PC-9 (cell line): ENCODE data around the gene FOXD2. TPM values are rescaled to one million over a fixed set of nuclear protein-coding genes. Genes with fewer than 3 reads are reported as not detected.

ENCODE experiments used
- BruUV-seq: library from RNA; stranded (reverse); fragments of 400-500 nt; replicated peaks from 2 replicates; lab custom pipeline; 2021; lab: Mats Ljungman, UMichigan
- CTCF ChIA-PET: fragments of 300-600 bp; sonication (Branson Sonifier 250); formaldehyde crosslinking; loops from one replicate; lab custom pipeline; 2022; ENCODE audit warnings: antibody characterized with exemption; lab: Charles Lee
- POLR2A ChIA-PET: fragments of 300-600 bp; sonication (Branson Sonifier 250); formaldehyde crosslinking; loops from one replicate; lab custom pipeline; 2022; ENCODE audit warnings: antibody characterized with exemption; ENCODE audit not compliant: unreplicated experiment; lab: Charles Lee
- DNase-seq, 2 experiments: peaks; one replicate each; pipeline versions ENCODE4 v3.0.0 to v3.0.0-alpha.2; 2015 to 2022; ENCODE audit warnings: mixed read lengths in 1 of 2
- H2AFZ ChIP-seq: fragments of 200-600 bp; sonication (generic); 2 replicates; pipeline ENCODE4 v1.8.1; 2017; ENCODE audit warnings: antibody characterized with exemption
- H3F3A ChIP-seq: fragments of 200-600 bp; sonication (generic); 2 replicates; pipeline ENCODE4 v1.8.1; 2017; ENCODE audit warnings: antibody characterized with exemption, mild to moderate bottlenecking, low read depth; ENCODE audit not compliant: insufficient read depth
- H3K27ac ChIP-seq: fragments of 200-600 bp; sonication (generic); 2 replicates; pipeline ENCODE4 v1.6.1; 2016; ENCODE audit warnings: mixed run types
- H3K27me3 ChIP-seq: fragments of 200-600 bp; sonication (generic); 2 replicates; pipeline ENCODE4 v1.6.1; 2016; ENCODE audit warnings: low read depth, mixed run types; ENCODE audit not compliant: insufficient read depth
- H3K36me3 ChIP-seq: fragments of 200-600 bp; sonication (generic); 2 replicates; pipeline ENCODE4 v1.6.1; 2016; ENCODE audit warnings: low read depth, mixed run types
- H3K4me1 ChIP-seq: fragments of 200-600 bp; sonication (generic); replicated peaks from 2 replicates; pipeline ENCODE4 v1.6.1; 2016; ENCODE audit warnings: mixed run types; ENCODE audit not compliant: insufficient read depth
- H3K4me2 ChIP-seq: fragments of 200-600 bp; sonication (generic); 2 replicates; pipeline ENCODE4 v1.6.1; 2017; ENCODE audit warnings: mixed run types
- H3K4me3 ChIP-seq: fragments of 200-600 bp; sonication (generic); 2 replicates; pipeline ENCODE4 v1.6.1; 2016; ENCODE audit warnings: mixed run types
- H3K79me2 ChIP-seq: fragments of 200-600 bp; sonication (generic); 2 replicates; pipeline ENCODE4 v1.6.1; 2017; ENCODE audit warnings: low read depth, mixed run types
- H3K9me2 ChIP-seq: fragments of 200-600 bp; sonication (generic); 2 replicates; pipeline ENCODE4 v1.8.1; 2017; ENCODE audit warnings: mild to moderate bottlenecking; ENCODE audit not compliant: insufficient read depth
- H3K9me3 ChIP-seq: fragments of 200-600 bp; sonication (generic); 2 replicates; pipeline ENCODE4 v1.8.1; 2016; ENCODE audit warnings: low read depth; ENCODE audit not compliant: insufficient read depth
- H4K20me1 ChIP-seq: fragments of 200-600 bp; sonication (generic); 2 replicates; pipeline ENCODE4 v1.8.1; 2017; ENCODE audit not compliant: insufficient read depth
- CTCF ChIP-seq: fragments of 200-600 bp; sonication (generic); conservative IDR thresholded peaks from 2 replicates; pipeline ENCODE4 v1.6.1; 2017; ENCODE audit warnings: mixed run types, antibody characterized with exemption, mild to moderate bottlenecking, moderate library complexity
- EZH2 ChIP-seq: fragments of 200-600 bp; sonication (generic); IDR thresholded peaks from 2 replicates; pipeline ENCODE4 v1.8.0; 2017; ENCODE audit warnings: antibody characterized with exemption, low read depth
- intact Hi-C: fragments of 100-400 bp; cut with micrococcal nuclease; formaldehyde crosslinking; loops from one replicate; pipeline ENCODE4 v1.10.0; 2022; ENCODE audit not compliant: unreplicated experiment
- total RNA-seq: library from RNA; stranded (reverse); gene quantifications from 2 replicates; pipeline ENCODE4 v1.2.3, GENCODE V29; 2021

FOXD2 gene
- total RNA-seq, 1 experiment from 2014 or later, result 0.35 TPM

GRCh38 chr1:47481936-47482335, 44.1 kb downstream of the FOXD2 start:
- Histone ChIP-seq H3K9me2 (no peaks in the 10 kb centered on the region), H3K79me2 (no peaks in the 10 kb centered on the region), H3K36me3 (no peaks in the 10 kb centered on the region), H3K27me3 (no peaks in the 10 kb centered on the region), H2AFZ (no peak overlapping the region), H3K4me2 (no peak overlapping the region), H4K20me1 (no peaks in the 10 kb centered on the region), H3F3A (peaks cover 24% of the 10 kb centered on the region), H3K9me3 (no peaks in the 10 kb centered on the region), H3K27ac (no peak overlapping the region), H3K4me3 (no peak overlapping the region), H3K4me1 (peaks cover 40% of the 10 kb centered on the region)
- intact Hi-C loops, result no loop called here
- TF ChIP-seq EZH2 (no peak), CTCF (no peak)
- ChIA-PET POLR2A (no interaction called here), CTCF (no interaction called here)
- DNase-seq, result no peak
- no TSS peak for BruUV-seq

GRCh38 chr1:47482786-47483185, 44.9 kb downstream of the FOXD2 start:
- Histone ChIP-seq H3K9me2 (no peaks in the 10 kb centered on the region), H3K4me2 (no peak overlapping the region), H4K20me1 (no peaks in the 10 kb centered on the region), H3K79me2 (no peaks in the 10 kb centered on the region), H3K27me3 (no peaks in the 10 kb centered on the region), H3F3A (peaks cover 21% of the 10 kb centered on the region), H3K27ac (no peak overlapping the region), H2AFZ (no peak overlapping the region), H3K9me3 (no peaks in the 10 kb centered on the region), H3K4me3 (no peak overlapping the region), H3K36me3 (no peaks in the 10 kb centered on the region), H3K4me1 (peaks cover 40% of the 10 kb centered on the region)
- TF ChIP-seq CTCF (no peak), EZH2 (no peak)
- intact Hi-C loops, result no loop called here
- POLR2A ChIA-PET, result no interaction called here
- no TSS peak for BruUV-seq
- CTCF ChIA-PET, result no interaction called here
- DNase-seq, result no peak

GRCh38 chr1:47483651-47484050, 45.8 kb downstream of the FOXD2 start:
- Histone ChIP-seq H3K9me2 (no peaks in the 10 kb centered on the region), H3K27ac (no peak overlapping the region), H3K79me2 (no peaks in the 10 kb centered on the region), H3K36me3 (no peaks in the 10 kb centered on the region), H3K4me3 (no peak overlapping the region), H3K4me1 (peaks cover 42% of the 10 kb centered on the region), H3K27me3 (no peaks in the 10 kb centered on the region), H4K20me1 (no peaks in the 10 kb centered on the region), H3K4me2 (no peak overlapping the region), H3F3A (peaks cover 15% of the 10 kb centered on the region), H2AFZ (no peak overlapping the region), H3K9me3 (no peaks in the 10 kb centered on the region)
- ChIA-PET CTCF (no interaction called here), POLR2A (no interaction called here)
- no TSS peak for BruUV-seq
- no peak for DNase-seq
- intact Hi-C loops, result no loop called here
- TF ChIP-seq EZH2 (no peak), CTCF (no peak)
